Activated naive CD4-positive, alpha-beta T cell treated with anti-CD3 and anti-CD28 coated beads, Interleukin-2, amount 50 U/mL, for 16 hours (primary cell): ENCODE data around the gene GXYLT2.

Source experiments
- DNase-seq: peaks from one replicate; pipeline ENCODE4 v3.0.0-alpha.2; 2020

Gene GXYLT2, protein sequence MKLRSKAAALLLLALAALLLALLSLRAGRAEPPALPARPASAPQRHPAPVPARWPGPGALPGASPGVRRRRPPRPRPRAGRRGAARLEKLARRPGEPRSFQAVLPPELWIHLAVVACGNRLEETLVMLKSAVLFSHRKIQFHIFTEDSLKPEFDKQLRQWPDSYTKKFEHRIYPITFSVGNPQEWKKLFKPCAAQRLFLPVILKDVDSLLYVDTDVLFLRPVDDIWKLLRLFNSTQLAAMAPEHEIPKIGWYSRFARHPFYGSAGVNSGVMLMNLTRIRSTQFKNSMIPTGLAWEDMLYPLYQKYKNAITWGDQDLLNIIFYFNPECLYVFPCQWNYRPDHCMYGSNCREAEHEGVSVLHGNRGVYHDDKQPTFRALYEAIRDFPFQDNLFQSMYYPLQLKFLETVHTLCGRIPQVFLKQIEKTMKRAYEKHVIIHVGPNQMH

DNA sequence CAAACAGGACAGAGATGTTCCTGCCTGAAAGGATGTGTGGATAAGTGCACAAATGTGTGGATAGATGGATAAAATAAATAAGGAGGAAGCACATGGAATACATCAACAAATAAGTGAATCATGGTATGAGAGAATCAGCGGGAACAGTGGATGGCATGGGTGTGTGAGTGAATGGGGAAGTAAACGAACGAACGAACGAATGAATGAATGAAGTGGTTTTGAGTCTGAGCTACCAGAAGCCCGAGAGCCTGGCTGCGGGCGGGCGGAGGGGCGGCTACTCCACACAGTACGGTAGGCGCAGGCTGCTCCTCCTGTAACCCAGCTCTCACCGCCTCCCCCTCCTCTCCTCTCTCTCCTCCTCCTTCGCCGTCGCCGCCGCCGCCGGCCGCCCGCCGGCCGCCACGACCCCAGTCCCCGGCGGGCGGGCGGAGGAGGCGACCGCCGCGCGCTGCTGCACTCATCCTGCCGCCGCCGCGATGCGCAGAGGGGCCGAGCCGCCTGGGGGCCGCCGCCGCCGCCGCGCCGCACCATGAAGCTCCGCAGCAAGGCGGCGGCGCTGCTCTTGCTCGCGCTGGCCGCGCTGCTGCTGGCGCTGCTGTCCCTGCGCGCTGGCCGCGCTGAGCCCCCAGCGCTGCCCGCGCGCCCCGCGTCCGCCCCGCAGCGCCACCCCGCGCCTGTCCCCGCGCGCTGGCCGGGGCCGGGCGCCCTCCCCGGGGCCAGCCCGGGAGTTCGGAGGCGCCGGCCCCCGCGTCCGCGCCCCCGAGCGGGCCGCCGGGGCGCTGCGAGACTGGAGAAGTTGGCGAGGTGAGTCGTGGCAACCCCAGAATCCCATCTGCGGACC, at the start of gene GXYLT2:
GXYLT2 (plus strand) TSS at position 342 of the 841 bp plus-strand sequence; CDS start at position 530, 188 bp downstream.
- DNase-seq, result peak; percentile 36

DNA sequence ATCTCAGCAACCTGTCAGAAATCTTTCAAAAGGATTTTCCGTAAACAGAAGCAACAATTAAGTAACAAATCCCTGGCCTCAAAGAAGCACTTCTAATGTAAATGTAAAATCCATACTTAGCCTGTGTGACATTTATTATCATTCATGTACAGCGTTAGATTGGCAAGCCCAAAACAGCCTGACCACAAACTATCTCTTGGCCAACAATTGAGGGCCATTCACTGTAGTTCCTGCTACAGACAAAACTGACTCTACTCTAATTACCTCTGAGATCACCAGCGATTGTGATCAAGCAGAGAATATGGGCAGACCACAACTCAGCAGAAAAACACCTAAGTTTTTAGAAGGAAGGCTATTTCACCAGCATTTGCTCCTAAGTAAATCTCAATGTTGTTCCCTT, 48.8 kb upstream of the GXYLT2 start:
- DNase-seq, result no peak

DNA sequence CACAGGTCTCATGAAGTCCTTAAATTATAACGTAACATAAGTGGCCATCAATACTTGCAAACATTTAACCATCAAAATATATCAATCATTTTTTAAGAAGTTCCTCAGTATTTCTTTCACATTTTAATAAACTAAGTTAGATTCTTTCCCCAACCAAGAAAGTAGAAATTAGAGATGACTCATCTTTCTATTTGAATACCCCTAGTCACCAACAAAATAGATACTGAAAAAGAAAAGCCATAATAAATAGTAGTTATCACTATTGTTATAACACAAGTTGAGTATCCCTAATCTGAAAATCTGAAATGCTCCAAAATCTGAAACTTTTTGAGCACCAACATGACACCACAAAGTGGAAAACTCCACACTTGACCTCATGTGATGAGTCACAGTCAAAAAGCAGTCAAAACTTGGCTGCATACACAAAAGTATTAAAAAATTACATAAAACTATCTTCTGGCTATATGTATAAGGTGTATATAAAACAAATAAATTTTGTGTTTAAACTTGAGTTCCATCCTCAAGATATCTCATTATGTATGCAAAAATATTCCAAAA, 43.3 kb upstream of the GXYLT2 start:
- no peak for DNase-seq

DNA sequence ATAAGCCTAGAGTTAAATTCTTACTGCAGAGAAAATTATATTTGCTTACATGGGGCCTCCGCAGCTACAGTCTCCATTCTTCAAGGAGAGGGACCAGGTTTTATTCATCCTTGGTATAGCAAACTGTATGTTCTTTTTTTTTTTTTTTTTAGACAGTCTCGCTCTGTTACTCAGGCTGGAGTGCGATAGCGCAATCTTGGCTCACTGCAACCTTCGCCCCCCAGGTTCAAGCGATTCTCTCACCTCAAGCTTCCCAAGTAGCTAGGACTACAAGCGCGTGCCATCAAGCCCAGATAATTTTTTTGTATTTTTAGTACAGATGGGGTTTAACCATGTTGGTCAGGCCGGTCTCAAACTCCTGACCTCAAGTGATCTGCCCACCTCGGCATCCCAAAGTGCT, 41.7 kb upstream of the GXYLT2 start:
- no peak for DNase-seq

DNA sequence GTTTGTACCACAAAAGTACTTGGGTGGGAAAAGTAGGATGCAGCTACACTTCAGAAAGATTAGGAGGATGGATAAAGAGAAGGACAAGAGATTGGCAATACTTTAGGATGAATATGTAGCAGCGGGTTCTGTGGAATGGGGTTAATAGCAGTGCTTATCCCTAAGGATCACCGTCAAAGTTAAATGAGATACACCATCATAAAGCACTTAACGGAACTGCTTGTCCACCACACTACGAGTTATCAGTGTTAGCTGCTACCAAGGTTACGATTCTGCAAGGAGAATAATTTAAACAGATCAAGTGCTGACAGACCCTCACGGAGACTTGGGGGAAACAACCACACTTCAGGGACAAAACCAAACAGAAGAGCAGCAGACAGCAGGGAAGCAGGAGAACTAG, 40.6 kb upstream of the GXYLT2 start:
- no peak for DNase-seq

DNA sequence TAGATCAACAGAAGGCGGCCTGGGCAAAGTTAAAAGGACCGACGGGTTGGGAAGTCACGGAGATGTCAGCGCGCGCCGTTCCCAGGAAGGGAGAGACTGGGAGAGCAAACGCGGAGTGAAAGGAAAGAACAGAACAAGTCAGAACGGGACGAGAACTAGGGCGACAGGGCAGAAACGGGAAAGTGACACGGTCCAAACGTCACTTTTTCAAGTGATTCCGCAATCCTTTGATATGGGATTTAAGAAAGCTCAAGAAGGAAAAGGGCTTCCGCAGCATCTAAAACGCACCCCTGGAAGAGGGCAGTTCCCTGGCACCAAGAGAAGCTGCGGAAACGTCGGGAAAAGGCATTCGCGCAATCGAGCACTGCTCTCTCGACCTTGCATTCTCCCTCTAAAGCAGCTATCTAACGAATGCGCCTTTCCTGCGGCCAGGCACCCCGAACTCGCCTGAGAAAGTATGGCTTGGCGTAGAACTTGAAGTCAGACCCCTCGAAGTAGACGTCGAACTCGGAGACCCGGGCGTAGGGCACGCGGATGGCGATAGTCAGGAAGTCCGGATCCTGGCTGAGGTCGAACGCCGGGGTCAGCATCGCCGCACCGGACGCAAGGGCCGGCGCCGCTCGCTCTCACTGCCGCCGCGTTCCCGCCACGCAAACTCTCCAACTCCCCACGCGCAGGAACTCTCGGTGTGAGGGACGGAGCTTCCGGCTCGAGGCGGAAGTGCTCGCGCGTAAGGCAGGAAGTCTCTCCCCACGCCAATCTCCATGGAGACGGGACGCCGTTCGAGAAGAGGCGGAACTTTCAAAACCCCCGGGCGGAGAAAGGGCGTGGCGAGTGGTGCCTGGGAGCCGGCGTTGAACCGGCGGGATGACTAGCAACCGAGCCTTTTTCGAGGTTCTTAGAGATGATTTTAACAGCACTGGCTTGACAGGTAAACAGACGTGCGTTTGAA, 39.8 kb upstream of the GXYLT2 start, which contains the start of gene SHQ1:
SHQ1 (minus strand) TSS at position 695 of the 952 bp plus-strand sequence; CDS start at position 590, 105 bp downstream.
- peak; percentile 95 for DNase-seq

DNA sequence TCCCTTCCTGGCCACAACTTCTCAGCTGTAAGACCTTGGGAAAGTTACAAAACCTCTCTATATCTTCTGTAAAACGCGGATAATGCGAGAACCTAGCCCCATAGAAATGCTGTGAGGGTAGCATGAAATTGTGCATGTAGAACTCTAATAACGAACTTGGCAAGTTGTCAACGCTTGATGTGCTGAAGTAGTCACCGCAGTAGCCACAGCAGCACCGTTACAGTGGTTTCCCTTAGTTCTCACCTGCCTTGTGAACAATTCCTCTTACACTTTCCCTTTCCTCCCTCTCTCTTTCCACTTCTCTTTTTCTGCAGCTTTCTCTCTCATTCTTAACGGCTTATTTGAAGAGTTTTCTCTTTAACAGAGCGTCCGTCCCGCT, 39.2 kb upstream of the GXYLT2 start:
- DNase-seq, result peak; percentile 27

DNA sequence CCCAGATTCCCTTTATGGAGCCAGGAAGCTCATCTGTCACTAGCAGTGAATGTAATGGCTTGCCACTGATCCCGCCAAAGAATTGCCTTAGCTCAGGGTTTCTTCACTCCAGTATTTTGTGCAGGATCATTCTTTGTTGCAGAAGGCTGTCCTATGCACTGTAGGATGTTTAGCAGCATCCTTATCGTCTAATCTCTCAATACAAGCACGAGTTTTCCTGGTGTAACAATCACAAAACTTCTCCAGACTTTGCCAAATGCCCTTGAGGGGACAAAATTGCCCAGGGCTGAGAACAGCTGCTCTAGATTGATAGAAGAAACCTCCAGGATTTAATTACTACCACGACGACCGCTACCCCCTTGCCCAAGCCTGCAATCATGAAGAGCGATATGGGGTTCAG, 32.8 kb upstream of the GXYLT2 start:
- no peak for DNase-seq

DNA sequence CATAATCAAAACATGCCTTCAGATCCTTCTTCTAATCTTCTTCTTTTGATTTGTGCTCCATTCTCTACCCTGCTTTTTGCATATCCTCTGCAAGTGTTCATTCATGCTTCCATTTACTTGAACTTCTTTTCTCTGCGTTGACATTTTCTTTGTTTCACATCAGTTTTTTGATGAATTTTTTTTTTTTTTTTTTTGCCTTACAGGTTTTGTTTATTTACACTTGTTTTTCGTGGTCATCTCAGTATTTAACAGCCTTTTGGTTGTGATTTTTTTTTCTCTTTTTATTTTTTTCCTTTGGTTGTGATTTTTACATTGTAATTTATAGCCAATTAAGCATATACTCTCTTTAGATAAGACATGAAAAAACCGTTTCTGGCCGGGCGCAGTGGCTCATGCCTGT, 27.8 kb upstream of the GXYLT2 start:
- no peak for DNase-seq

DNA sequence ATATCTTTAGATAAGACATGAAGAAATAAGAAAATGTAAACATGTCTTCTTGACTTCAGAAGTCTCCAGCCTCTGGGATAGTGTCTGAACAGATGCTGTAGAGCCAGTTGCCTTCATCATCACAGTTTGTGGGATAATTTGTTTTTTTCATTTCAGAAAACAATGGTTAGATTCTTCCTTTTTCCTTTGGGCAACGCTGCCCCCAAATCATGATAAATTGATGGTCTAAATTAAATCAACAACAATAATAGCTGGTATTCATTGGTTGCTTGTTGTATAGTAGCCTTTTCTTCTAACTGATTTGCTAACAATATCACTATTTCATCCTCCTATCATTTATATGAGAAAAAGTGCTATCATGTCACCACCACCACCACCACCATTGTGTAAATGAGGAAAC, 27.0 kb upstream of the GXYLT2 start:
- DNase-seq, result no peak

DNA sequence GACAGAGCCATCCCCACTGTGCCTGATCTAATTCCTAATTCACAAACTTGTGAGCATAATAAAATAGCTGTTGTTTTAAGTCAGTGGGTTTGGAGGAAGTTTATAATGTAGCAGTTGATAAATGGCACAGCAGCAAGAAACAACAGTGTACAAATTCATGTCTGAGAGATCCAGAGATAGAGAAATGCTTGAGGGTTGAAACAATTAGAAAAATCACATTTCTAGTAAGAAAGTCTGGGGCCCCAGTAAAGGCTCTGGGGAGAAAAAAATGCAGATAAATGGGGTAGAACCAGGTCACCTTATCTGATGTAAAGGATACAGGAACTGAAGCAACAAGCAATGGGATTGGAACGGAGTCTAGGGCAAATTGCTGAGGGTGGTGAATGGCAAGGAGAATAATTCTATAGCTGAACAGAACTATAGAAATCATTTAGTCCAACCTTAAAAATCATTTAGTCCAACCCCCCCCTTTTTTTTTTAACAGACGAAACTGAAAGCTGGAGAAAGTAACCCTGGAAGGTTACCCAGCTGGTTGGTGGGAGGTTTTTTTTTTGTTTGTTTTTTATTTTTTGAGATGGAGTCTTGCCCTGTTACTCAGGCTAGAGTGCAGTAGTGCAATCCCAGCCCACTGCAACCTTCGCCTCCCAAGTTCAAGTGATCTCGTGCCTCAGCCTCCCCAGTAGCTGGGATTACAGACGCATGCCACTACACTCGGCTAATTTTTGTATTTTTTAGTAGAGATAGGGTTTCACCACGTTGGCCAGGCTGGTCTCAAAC, 25.3 kb upstream of the GXYLT2 start:
- DNase-seq, result no peak

DNA sequence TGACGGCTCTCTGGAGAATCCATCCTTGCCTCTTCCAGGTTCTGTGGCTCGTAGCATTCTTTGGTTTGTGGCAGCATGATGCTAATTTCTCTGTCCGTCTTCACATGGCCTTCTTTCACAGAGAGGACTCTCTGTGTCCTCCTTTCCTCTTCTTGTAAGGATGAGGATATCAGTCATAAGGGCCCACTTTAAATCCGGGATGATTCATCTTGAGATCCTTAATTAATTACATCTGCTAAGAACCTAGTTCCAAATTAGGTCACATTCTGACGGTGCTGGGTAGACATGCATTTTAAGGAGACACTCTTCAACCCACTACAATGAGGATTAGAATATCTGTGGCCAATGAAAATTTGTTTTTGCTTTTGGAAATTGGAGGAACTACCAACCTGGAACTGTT, 15.7 kb upstream of the GXYLT2 start:
- no peak for DNase-seq

DNA sequence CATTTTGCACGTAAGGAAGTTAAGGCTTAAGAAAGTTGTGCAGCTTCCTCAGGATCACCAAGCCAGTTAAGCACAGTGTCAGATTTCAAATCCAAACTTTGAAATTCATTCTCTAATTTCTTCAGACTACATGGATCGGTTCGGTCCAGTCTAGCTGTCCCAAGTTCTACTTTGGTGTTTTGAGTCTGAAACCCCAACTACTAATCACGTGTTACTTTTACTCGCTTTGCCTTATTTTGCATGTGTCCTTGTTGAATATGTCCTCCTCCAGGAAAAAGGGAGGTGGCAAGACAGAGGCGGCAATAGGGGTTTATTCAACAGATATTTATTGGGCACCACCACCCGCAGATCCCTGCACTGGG, 522 bp upstream of the GXYLT2 start:
- no peak for DNase-seq

DNA sequence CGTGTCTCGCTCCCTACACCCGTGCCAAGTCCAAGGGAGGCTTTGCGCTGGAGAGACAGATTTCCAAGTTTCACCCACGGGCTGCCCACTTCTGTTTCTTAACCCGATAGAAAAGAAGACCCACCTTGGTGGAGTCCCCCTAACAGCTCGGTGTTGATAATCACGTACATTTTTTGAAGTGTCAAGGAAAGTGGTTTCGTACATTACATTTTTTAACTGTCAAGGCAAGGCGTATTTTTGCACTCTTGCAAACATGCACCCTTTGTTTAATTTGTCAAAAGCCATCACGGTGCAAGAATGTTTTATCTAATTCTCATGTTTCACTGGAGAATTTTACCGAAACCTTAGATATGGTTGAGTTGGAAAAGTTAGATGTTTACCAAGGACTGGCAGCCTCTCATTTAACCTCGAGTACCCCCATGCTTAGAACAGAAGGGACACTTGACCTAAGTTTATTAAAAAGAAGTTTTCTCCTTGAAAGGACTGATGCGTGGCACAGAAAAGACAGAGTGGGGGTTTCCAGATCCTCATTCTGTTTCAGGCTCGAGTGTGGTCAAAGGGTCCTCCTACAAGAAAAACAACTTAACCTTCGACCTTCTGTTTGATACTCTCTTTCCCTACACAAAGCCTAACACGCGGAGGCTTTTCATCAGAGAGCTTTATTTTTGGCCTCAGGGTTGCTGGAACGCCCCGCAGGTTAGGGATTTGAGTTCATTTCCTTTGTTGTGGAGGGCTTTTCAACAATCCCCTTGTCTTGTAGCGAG, 882 bp downstream of the GXYLT2 start:
- no peak for DNase-seq

DNA sequence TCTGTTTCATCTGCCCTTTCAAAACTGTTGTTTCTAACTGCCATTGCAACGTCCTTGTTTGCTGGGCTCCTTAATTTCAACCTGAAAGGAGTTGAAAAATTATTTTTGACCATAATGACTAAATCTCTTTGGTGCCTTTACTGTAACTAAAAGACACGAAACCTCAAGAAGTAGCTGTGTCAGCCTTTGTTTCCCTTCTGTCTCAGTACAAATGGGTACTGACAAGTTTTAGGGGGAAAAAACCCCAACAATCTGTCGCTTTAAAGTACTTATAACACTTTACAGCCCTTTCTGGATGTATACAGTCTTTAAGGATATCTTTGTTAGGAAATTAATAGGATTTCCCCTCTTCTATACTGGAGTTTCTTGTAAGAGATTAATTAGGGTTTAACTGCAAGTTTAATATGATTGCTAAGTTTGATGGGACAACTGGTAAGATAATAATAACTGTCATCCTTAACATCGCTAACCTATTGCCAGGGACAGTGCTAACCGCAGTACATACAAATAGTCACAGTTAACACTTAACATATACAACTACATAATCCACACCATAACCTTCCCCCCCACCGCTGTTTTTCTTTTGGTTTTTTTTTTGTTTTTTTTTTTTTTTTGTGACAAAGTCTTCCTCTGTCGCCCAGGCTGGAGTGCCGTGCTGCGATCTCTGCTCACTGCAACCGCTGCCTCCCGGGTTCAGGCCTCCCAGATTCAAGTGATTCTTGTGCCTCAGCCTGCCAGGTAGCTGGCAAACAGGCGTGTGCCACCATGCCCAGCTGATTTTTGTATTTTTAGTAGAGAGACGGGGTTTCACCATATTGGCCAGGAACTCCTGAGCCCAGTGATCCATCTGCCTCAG, 1.7 kb downstream of the GXYLT2 start:
- DNase-seq, result no peak

DNA sequence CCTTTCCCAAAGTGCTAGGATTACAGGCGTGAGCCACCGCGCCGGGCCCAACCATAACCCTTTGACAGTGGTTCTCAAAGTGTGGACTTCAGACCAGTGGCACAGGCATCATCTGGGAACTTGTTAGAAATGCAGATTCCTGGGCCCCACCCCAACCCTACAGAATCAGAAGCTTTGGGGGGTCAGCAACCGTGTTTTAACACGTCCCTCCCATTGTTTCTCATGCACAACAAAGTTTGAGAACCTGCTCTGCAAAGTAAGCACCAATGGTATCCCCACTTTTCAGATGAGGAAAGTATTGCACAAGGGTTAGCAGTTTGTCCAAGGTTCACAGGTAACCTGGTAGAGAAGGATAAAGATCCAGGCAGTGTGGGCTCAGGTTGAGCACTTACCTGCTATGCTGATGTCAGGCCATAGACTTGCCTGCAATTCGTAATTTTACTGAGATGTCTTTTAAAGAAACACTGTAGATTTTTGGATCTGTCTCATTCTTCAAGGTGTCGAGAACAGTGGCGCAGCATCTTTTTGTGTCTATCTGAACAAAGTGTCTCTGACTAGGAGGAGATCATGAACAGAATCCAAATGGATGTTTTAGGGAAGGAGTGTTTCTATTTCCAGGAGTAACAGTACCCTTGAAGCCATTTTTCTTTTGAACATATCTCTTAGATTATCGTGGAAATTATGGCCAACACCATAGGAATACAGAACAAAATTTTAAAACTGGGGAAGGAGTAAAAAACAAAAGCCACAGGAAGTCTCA, 2.5 kb downstream of the GXYLT2 start:
- no peak for DNase-seq

DNA sequence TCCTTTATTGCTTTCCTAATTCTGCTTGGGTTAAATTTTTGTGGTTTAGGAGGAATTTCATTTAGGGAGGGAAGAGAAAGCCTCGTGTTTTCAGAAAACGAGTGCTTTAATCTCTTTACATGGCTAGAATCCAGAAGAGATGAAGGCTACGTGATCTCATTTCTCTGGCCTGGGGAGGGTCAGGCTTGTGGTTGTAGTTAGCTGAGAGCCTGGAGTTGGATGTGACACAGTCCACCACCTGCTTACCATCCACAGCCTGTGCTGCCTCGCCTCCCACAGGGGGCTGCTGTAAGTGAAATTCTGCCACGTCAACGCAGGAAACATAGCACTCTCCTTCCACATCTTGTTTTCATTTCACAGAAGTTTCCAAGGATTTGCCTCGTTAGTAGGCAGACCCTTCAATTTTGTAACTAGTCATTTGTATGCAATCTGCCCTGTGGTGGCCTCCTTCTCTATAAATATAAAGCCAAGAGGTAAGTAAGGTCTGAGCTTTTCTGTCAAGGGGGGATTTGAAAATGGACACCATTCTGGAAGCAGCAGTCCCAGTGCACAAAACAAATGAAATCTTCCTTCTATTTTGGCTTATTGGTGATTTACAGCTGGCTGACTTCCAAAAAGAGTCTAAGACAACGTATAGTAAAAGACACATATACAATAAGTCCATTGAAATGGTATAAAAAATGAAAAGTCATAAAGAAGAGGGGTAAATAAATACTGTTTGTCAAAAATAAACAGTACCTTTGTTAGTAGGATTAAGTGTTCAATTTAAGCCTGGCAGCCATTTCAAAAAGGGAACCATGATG, 3.4 kb downstream of the GXYLT2 start:
- DNase-seq, result no peak

DNA sequence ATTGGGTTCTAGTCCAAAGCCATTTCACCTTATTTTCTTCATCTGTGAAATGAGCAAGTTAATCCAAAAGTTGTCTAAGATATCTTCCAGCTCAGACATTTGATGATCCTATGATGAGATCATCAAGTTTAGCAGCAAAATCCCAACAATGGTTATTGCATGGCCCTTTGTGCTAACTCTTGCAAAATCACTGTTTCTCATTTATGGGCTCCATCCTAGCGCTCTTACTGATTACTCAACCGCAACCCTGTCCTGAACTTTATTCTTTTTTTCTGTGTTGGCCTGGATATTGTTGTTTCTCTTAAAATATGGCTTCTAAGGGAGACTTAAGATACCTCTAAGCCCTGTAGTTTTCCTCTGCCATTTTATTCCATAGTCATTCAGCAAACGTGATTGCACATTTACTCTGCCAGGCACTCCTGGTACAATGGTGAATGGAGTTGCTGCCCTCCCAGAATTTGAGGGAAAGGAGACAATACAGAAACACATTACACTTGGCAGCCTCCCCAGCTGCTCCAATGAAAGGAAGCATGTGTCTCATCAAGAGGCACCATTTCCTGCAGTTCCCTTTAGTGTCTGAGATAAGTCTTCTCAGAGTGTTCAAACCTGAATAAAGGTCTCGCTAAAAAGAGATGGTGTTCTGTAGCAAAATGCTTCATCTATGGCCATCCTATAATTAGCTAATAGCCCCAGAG, 4.4 kb downstream of the GXYLT2 start:
- no peak for DNase-seq
